Measurements from ENCODE around the gene ANO4. TPM values are rescaled to one million over a fixed set of nuclear protein-coding genes. Genes with fewer than 3 reads are reported as not detected.

The ANO4 gene
- total RNA-seq, 2 donors from 2014 or later, result 3.4 to 4.0 TPM

GRCh38 chr12:100976735-100977134 lies 182.2 kb downstream of the ANO4 start:
- no peak overlapping the region for H3K4me3 ChIP-seq (ENCODE audit: low read length)
- no peak overlapping the region for H3K9ac ChIP-seq (ENCODE audit: extremely low read depth, low read length, poor library complexity, severe bottlenecking)
- Mint-ChIP-seq H3K4me1 (peaks cover 3% of the 10 kb centered on the region), H3K27me3 (ENCODE audit: insufficient read depth) (no peaks in the 10 kb centered on the region), H3K36me3 (ENCODE audit: low read depth) (peaks cover 3% of the 10 kb centered on the region), H3K27ac (no peak overlapping the region), H3K4me3 (no peak overlapping the region), H3K9me3 (peaks cover 2% of the 10 kb centered on the region)
- no peak for DNase-seq
- no peaks in the 10 kb centered on the region for H3K36me3 ChIP-seq (ENCODE audit: control insufficient read depth, insufficient read depth, low read length)
- no peaks in the 10 kb centered on the region for H3K27me3 ChIP-seq (ENCODE audit: control insufficient read depth, insufficient read depth, low read length, poor library complexity, severe bottlenecking)
- H3K9me3 ChIP-seq (ENCODE audit: control insufficient read depth, low read length), result no peaks in the 10 kb centered on the region
- H3K4me1 ChIP-seq (ENCODE audit: control insufficient read depth, insufficient read depth, low read length), result no peaks in the 10 kb centered on the region
- H3K27ac ChIP-seq (ENCODE audit: low read depth, low read length), result no peak overlapping the region
- 83 to 95% methylated on average over 1 of the region's 1 CpG for WGBS, 2 experiments (ENCODE audit: insufficient coverage in 1 of 2, insufficient read length in 1 of 2)
- TF ChIP-seq CTCF (conservative IDR thresholded peaks at IDR 0.05), result no peak

- H3K9me3 Mint-ChIP-seq, result peaks cover 2% of the 10 kb centered on the region
Observed at GRCh38 chr12:100980856-100981255, 186.3 kb downstream of the ANO4 start.

GRCh38 chr12:100982511-100983183 lies 188.1 kb downstream of the ANO4 start:
- peaks cover 10% of the 10 kb centered on the region for H3K4me1 ChIP-seq (ENCODE audit: control insufficient read depth, insufficient read depth, low read length)
- no peaks in the 10 kb centered on the region for H3K27me3 ChIP-seq (ENCODE audit: control insufficient read depth, insufficient read depth, low read length, poor library complexity, severe bottlenecking)
- no peaks in the 10 kb centered on the region for H3K9me3 ChIP-seq (ENCODE audit: control insufficient read depth, low read length)
- peaks cover 21% of the 10 kb centered on the region for H3K4me1 Mint-ChIP-seq
- no peaks in the 10 kb centered on the region for H3K27me3 Mint-ChIP-seq (ENCODE audit: insufficient read depth)
- H3K36me3 ChIP-seq (ENCODE audit: control insufficient read depth, insufficient read depth, low read length), result no peaks in the 10 kb centered on the region
- no peak overlapping the region for H3K27ac ChIP-seq (ENCODE audit: low read depth, low read length)
- no peak overlapping the region for H3K27ac Mint-ChIP-seq
- no peak overlapping the region for H3K4me3 Mint-ChIP-seq
- 88% methylated on average over 2 of the region's 2 CpGs; no CpG with 5 or more reads in 1 of the 2 experiments for WGBS, 2 experiments (ENCODE audit: insufficient coverage in 1 of 2, insufficient read length in 1 of 2)
- H3K9ac ChIP-seq (ENCODE audit: extremely low read depth, low read length, poor library complexity, severe bottlenecking), result no peak overlapping the region
- DNase-seq, result no peak
- H3K9me3 Mint-ChIP-seq, result peaks cover 2% of the 10 kb centered on the region
- peaks cover 3% of the 10 kb centered on the region for H3K36me3 Mint-ChIP-seq (ENCODE audit: low read depth)
- no peak for TF ChIP-seq CTCF (conservative IDR thresholded peaks at IDR 0.05)
- H3K4me3 ChIP-seq (ENCODE audit: low read length), result no peak overlapping the region

More at GRCh38 chr12:100980856-100981255, 186.3 kb downstream of the ANO4 start:
- peaks cover 3% of the 10 kb centered on the region for H3K36me3 Mint-ChIP-seq (ENCODE audit: low read depth)
- Histone ChIP-seq H3K9ac (ENCODE audit: extremely low read depth, low read length, poor library complexity, severe bottlenecking) (no peak overlapping the region), H3K4me1 (ENCODE audit: control insufficient read depth, insufficient read depth, low read length) (no peaks in the 10 kb centered on the region), H3K9me3 (ENCODE audit: control insufficient read depth, low read length) (no peaks in the 10 kb centered on the region), H3K27ac (ENCODE audit: low read depth, low read length) (no peak overlapping the region), H3K27me3 (ENCODE audit: control insufficient read depth, insufficient read depth, low read length, poor library complexity, severe bottlenecking) (no peaks in the 10 kb centered on the region), H3K36me3 (ENCODE audit: control insufficient read depth, insufficient read depth, low read length) (no peaks in the 10 kb centered on the region), H3K4me3 (ENCODE audit: low read length) (no peak overlapping the region)
- no peak for DNase-seq
- no peaks in the 10 kb centered on the region for H3K27me3 Mint-ChIP-seq (ENCODE audit: insufficient read depth)
- WGBS, 2 experiments (ENCODE audit: insufficient coverage in 1 of 2, insufficient read length in 1 of 2), result 85 to 100% methylated on average over 1 of the region's 1 CpG
- TF ChIP-seq CTCF (conservative IDR thresholded peaks at IDR 0.05), result no peak
- no peak overlapping the region for H3K27ac Mint-ChIP-seq
- H3K4me1 Mint-ChIP-seq, result peaks cover 4% of the 10 kb centered on the region
- H3K4me3 Mint-ChIP-seq, result no peak overlapping the region

Data from endodermal cell (in vitro differentiated cells).